H7 (cell line): Measurements from ENCODE around the gene UBASH3B. TPM values are rescaled to one million over a fixed set of nuclear protein-coding genes. Genes with fewer than 3 reads are reported as not detected.

ENCODE experiments used
- DNase-seq: peaks from one replicate; pipeline ENCODE4 v3.0.0; 2012
- H3K27me3 ChIP-seq: 2 replicates; pipeline ENCODE4 v1.6.0; 2011; ENCODE audit warnings: mild to moderate bottlenecking, low read length; ENCODE audit not compliant: control insufficient read depth, insufficient read depth
- H3K36me3 ChIP-seq: replicated peaks from 2 replicates; pipeline ENCODE4 v1.5.1; 2011; ENCODE audit warnings: low read length; ENCODE audit not compliant: control insufficient read depth, insufficient read depth
- H3K4me3 ChIP-seq: 2 replicates; pipeline ENCODE4 v1.5.1; 2011; ENCODE audit warnings: low read depth, mild to moderate bottlenecking, control low read depth, low read length, moderate library complexity; ENCODE audit not compliant: insufficient read depth
- total RNA-seq: library from RNA; depleted of rRNA; stranded (reverse); fragments of >200 nt; shearing (Covaris generic); gene quantifications from 2 replicates; pipeline ENCODE4 v1.2.3, GENCODE V29; 2014

Gene UBASH3B
- total RNA-seq, 1 experiment from 2014 or later, result 15.9 TPM

DNA sequence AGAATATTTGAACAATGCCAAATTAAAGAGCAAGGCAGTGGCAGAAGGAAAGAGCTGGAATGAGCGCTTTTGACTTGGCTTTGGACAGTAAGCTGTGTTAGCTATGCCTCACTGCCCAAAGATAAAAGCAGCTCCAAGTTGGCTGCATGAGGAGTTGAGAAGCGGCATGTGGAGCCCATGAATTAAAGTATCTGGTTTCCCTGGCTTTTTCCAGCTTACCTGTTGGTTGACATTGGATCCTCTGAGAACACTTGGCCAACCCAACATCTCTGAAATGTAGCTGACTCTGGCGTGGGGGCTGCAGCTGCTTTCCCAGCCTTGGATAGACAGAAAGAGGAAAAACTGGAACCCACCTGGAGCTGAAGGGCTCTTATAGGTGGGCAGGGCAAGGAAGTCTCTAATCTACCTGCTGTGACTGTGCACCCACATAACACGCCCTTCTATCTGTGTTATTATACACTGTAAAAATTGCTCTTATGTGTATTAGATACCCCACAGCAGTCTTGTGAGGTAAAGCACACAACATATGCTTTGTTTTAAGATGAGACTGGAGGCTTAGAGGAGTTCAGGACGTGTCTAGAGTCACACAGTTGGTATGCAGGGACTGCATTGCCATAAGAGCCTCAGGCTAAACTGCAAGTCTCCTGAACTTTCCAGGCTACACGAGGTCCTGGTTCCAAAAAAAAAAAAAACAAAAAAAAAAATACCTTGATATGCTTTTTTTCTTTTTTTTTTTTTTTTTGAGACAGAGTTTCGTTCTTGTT lies 5.8 kb downstream of the UBASH3B start:
- DNase-seq, result no peak
- no peak overlapping the region for H3K4me3 ChIP-seq
- H3K36me3 ChIP-seq, result no peaks in the 10 kb centered on the region
- peaks cover 5% of the 10 kb centered on the region for H3K27me3 ChIP-seq

DNA sequence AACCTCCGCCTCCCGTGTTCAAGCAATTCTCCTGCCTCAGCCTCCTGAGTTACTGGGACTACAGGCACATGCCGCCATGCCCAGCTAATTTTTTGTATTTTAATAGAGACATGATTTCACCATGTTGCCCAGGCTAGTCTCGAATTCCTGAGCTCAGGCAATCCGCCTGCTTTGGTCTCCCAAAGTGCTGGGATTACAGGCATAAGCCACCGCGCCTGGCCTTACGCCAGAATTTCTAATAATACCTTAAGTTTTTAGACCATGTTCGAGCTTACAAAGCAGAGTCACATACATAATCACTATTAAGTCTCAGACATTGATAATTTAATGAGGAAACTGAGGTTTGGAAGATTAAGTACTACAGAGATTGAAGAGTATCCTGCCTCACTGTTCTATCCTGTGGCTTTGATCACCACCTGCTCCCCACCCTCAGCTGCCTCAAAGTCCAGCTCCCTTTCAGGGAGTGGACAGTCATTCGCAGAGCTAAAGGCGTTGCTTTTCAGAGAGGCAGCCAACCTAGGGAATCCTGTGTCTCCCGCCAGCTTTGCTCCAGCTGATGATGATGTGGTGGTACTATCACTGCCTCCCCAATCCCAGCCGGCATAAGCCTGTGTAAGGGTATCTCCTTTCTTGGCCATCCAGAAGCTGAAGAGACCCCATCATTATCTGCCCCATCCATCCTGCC lies 7.7 kb downstream of the UBASH3B start:
- H3K36me3 ChIP-seq, result no peaks in the 10 kb centered on the region
- DNase-seq, result no peak
- H3K4me3 ChIP-seq, result no peak overlapping the region
- no peaks in the 10 kb centered on the region for H3K27me3 ChIP-seq

DNA sequence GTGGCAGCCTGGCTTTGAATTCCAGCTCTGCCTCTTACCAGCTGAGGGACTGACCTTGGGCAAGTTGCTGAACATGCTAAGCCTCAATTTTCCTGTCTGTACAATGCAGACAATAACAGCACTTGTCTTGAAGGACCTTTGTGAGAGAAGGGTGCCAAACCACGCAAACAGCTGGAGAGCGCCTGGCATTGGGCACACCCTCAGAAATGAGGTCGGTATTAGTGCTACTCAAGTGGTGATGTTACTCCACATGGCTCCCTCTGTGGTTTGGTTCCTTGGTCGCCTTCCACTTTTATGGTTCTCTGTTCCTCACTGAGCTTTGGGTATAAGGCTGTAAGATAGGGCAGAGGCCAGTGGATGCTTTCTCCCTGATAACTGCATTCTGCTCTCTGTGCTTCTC lies 8.2 kb downstream of the UBASH3B start:
- no peak for DNase-seq
- no peaks in the 10 kb centered on the region for H3K36me3 ChIP-seq
- no peak overlapping the region for H3K4me3 ChIP-seq
- no peaks in the 10 kb centered on the region for H3K27me3 ChIP-seq

DNA sequence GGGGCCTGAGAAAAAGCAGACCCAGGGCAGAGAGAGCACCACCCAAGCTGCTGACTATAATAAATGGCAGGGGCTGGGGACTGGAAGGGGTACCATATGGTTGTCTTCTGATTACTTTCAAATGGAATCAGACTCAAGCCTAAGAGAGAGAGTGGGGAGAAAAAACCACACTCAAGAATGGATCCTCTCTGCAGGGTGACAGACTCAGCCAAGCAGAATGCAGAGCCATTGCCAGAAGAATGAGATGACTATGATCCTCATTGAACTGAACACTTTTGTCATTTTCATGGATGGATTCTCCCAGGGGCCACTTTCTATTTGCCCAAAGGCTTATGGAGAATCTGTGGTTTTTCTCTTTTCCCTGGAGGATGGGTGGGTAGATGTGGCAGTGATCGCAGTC lies 8.7 kb downstream of the UBASH3B start:
- Histone ChIP-seq H3K4me3 (no peak overlapping the region), H3K27me3 (no peaks in the 10 kb centered on the region), H3K36me3 (no peaks in the 10 kb centered on the region)
- DNase-seq, result no peak

DNA sequence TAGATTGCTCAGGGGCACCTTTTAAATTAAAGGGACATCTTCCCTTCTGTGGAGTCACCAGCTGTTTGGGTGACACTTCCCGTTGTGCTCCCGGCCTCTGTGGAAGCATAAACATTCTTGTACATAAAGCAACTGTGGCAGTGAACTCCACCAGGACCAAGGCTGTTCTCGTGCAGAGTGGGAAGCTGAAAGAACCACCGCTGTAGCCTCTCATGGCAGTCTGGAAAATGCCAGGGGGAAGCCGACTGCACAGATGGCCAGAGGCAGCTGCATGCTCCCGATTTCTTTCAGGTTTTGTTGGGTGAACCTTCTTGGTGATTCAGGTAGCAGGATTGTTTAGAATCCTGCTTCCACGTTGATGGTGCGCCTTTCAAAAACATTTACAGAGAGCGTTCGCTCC lies 10.3 kb downstream of the UBASH3B start:
- no peak for DNase-seq
- Histone ChIP-seq H3K4me3 (no peak overlapping the region), H3K27me3 (no peaks in the 10 kb centered on the region), H3K36me3 (no peaks in the 10 kb centered on the region)

DNA sequence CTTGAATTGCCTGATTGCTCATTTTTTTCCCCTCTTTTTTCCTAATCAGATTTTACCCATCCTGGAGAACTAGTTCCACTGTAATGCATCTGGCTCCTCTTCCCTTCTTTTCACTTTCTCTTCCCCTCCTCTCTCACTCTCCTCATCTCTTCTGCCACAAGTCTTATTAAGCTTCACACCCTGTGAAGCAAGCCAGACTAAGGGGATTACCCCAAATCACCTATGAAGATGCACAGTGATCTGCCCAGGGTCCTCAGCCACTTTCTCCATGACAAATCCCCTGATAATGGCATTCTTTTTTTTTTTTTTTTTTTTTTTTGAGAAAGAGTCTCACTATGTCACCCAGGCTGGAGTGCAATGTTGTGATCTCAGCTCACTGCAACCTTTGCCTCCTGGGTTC lies 11.2 kb downstream of the UBASH3B start:
- no peaks in the 10 kb centered on the region for H3K27me3 ChIP-seq
- no peak for DNase-seq
- H3K4me3 ChIP-seq, result no peak overlapping the region
- H3K36me3 ChIP-seq, result no peaks in the 10 kb centered on the region

DNA sequence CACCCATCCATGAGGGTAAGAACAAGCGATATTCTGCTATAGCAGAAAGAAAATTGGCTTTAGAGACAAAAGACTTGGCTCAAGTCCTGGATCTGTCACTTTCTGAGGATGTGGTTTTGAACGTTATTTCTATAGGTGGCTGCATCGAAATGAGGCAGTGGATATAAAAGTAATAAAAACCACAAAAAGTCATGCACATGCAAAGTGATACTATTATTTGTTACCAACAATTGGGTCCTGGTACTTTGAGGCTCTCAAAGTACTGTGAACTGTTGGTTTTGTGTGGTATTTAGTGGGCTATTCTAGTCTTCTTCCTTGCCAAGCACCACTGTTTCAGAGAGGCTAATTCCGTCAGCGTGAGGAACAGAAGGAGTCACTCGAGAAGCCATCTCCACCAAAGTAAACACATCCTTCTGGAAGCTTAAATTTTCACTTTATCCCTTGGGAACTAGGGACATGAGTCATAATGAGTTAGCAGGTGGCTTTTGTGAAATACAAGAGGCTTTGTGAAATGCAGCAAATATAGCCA lies 13.1 kb downstream of the UBASH3B start:
- Histone ChIP-seq H3K27me3 (no peaks in the 10 kb centered on the region), H3K36me3 (no peaks in the 10 kb centered on the region), H3K4me3 (no peak overlapping the region)
- no peak for DNase-seq

DNA sequence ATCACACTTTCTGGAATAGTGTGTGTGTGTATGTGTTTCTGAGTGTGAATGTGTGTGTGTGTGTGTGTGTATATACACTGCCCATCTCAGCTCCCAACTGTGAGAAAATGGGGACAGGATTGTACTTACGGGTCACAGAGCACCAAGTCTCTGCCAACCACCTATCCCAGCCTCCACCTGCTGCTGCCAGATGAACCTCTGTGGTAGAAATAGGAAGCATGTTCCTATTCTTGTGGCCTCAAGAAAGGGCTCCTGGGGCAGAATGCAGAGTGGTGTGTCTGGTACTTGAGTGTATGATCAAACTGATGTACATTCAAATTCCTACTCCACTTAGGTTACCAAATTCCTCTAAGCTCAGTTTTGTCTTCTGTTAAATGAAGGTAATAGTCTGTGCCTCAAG lies 14.6 kb downstream of the UBASH3B start:
- Histone ChIP-seq H3K27me3 (no peaks in the 10 kb centered on the region), H3K4me3 (no peak overlapping the region), H3K36me3 (no peaks in the 10 kb centered on the region)
- DNase-seq, result no peak

DNA sequence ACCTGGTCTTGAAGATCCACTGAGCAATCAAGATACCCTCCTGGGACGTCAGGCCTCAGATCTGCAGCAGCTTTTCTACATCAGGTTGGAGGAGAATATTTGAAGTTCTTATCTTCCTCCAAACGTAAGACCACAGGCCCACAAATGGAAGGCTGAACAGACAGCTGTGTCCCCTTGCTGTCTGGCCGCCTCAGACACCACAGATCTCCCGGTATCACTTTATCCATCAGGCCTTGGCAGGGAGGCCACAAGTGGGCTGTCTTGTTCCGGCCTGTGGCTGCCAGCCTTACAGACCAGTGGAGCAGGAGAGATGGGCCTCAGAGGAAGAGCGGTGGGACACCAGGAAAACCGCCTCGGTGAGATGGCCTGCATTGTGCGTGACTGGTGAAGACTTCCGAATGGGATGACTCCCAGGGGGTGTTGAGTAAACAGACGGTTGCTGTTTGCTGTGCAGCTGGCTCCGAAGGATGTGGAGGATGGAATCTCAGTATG lies 15.9 kb downstream of the UBASH3B start:
- Histone ChIP-seq H3K36me3 (no peaks in the 10 kb centered on the region), H3K4me3 (no peak overlapping the region), H3K27me3 (no peaks in the 10 kb centered on the region)
- DNase-seq, result no peak

DNA sequence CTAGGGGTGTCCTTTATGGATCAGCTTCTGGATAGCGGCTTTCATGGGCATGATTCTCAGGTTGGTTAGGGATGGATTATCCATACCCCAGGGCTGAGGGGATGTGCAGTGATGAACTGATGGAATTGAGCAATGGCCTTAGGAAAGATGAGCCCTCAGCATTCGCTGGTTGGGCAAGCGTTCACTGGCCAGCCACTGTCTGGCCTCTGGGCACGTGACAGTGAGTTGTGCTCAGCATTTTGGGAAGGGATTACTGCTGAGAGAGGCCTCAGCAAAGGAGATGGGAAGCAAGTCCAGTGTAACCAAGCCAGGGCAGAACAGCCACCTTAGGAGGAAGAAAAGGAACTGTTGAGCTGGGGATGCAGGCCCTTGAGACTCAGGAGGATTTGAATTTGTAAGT lies 17.4 kb downstream of the UBASH3B start:
- DNase-seq, result no peak
- Histone ChIP-seq H3K36me3 (no peaks in the 10 kb centered on the region), H3K27me3 (no peaks in the 10 kb centered on the region), H3K4me3 (no peak overlapping the region)

DNA sequence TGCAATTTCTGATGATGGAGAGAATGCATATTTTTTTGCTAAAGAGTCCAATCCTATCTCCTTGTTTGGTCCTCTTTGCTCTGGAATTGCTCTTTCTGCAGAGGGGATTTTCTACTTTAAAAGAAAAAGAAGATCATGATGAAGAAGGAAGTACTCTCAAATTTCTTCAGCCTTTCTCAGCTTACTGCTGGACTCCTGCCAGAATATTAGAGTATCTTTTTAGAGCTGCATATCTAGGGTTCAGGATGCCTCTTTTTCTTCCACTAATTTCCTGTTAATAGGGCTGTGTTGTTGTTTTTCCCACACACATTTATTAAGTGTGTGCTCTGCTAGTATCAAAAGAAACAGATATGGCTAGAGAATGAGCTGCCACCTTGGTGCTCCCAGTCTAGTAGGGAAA lies 18.2 kb downstream of the UBASH3B start:
- no peak overlapping the region for H3K4me3 ChIP-seq
- no peaks in the 10 kb centered on the region for H3K36me3 ChIP-seq
- no peak for DNase-seq
- H3K27me3 ChIP-seq, result no peaks in the 10 kb centered on the region

DNA sequence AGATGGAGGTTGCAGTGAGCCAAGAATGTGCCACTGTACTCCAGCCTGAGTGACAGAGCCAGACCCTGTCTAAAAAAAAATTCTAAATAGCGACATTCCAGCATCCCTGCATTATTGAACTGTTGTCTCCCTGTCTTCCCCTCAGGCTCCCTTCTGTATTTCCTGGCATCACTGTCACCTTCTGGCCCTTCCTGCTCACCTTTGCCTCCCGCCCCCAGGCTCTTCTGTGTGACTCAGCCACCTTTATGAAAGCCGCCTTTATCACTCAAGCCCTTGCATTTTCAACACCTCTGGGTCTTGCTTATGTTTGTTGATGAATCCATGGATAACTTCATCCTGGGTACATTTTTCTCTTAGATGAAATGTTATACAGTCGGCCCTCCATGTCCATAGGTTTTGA lies 21.1 kb downstream of the UBASH3B start:
- no peak for DNase-seq
- H3K27me3 ChIP-seq, result no peaks in the 10 kb centered on the region
- H3K36me3 ChIP-seq, result no peaks in the 10 kb centered on the region
- H3K4me3 ChIP-seq, result no peak overlapping the region

DNA sequence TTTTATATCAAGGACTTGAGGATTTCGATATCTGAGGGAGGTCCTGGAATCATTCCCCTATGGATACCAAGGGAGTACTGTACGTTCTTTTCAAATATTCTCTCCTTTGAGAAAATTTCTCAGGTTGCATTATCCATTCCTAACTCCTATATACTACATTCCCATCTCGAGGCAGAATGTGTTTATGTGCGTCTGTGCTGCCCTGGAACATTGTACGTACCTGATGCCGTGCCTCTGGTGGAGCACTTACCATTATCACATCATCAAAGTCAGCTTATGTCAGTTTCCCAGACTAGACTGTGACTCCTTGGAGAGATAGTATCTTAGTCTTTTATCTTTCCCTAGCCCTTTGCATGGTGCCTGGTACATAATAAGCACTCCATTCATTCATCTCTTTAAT lies 21.7 kb downstream of the UBASH3B start:
- no peaks in the 10 kb centered on the region for H3K36me3 ChIP-seq
- no peak for DNase-seq
- no peak overlapping the region for H3K4me3 ChIP-seq
- no peaks in the 10 kb centered on the region for H3K27me3 ChIP-seq

DNA sequence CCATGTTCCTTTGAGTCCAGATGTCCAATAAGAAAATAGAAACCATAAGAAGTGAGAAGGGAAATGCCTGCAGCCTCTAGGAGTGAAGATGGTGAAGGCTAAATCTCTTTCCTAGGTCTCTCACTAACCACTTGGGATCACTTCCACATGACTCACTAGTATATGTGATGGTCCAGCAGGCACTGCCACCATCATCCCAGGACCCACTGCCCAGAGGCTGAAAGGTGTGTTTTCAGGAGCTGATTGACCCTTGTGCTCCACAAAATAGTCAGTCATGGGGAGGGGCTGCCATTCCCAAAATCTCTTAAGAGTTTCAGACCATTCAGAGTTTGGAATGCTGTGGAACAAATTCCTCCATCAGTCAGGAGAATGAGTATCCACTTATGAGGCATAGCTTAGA lies 22.9 kb downstream of the UBASH3B start:
- H3K4me3 ChIP-seq, result no peak overlapping the region
- no peaks in the 10 kb centered on the region for H3K27me3 ChIP-seq
- no peak for DNase-seq
- no peaks in the 10 kb centered on the region for H3K36me3 ChIP-seq

DNA sequence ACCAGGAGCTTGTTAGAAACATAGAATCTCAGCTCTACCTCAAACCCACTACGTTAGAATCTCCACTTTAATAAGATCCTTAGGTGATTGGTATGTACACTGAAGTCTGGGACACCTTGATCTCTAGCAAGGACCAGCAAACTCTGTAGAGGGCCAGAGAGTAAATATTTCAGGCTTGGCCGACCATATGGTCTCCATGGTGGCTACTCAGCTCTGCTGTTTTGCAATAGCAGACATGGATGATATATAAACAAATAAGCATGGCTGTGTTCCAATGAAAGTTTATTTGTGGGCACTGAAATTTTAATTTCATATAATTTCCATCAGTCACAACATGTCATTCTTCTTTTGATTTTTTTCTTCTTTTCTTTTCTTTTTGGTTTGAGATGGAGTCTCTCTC lies 23.9 kb downstream of the UBASH3B start:
- DNase-seq, result no peak
- no peaks in the 10 kb centered on the region for H3K36me3 ChIP-seq
- no peaks in the 10 kb centered on the region for H3K27me3 ChIP-seq
- no peak overlapping the region for H3K4me3 ChIP-seq
